K562 (cell line): ENCODE data around the gene CTF1. TPM values are rescaled to one million over a fixed set of nuclear protein-coding genes. Genes with fewer than 3 reads are reported as not detected.

Source experiments
- ATAC-seq: fragments of 200-7000 bp; cut with Tn5 transposase; 3 replicates; pipeline ENCODE4 v1.9.1; 2020; ENCODE audit warnings: moderate library complexity
- BruUV-seq: library from RNA; stranded (reverse); fragments of 400-500 nt; replicated peaks from 2 replicates; lab custom pipeline; 2021; lab: Mats Ljungman, UMichigan
- CTCF ChIA-PET: fragments of 300-600 bp; formaldehyde crosslinking; extraction: SDS; loops from one replicate; lab custom pipeline; 2021; ENCODE audit warnings: low intra/inter-chr PET ratio; lab: Yijun Ruan, JAX
- POLR2A ChIA-PET: fragments of 300-600, 350-650 bp; sonication (Branson Sonifier 250); formaldehyde crosslinking; extraction: SDS; loops from one replicate; lab custom pipeline; 2021; ENCODE audit warnings: antibody characterized with exemption, inconsistent platforms; lab: Yijun Ruan, JAX
- DNase-seq, 4 experiments: peaks; one replicate each; pipeline versions ENCODE4 v3.0.0 to v3.0.0-alpha.2; 2011 to 2018; ENCODE audit warnings: low spot score in 3 of 4, mixed read lengths in 3 of 4; ENCODE audit errors: extremely low read depth in 1 of 4
- FAIRE-seq: peaks from 2 replicates; lab custom pipeline; 2011; peaks lifted over from hg19 to GRCh38; lab: Jason Lieb, UNC
- H2AFZ ChIP-seq: 2 replicates; pipeline ENCODE4 v1.6.0; 2011; ENCODE audit warnings: low read depth, low read length, control low read depth, inconsistent platforms
- H3K27ac ChIP-seq: fragments of 200-600 bp; 3 replicates; pipeline ENCODE4 v1.8.0; 2011; ENCODE audit warnings: low read depth, mild to moderate bottlenecking, control low read depth, inconsistent platforms, low read length, moderate library complexity, mixed read lengths; ENCODE audit errors: extremely low read depth
- H3K27me3 ChIP-seq, 2 experiments: fragments of 300-600 bp in 1 of 2; 2 replicates in 1 of 2; 3 replicates in 1 of 2; pipeline versions ENCODE4 v1.6.0 to v1.8.0; 2011; ENCODE audit warnings: inconsistent platforms in 2 of 2, low read length in 2 of 2, mild to moderate bottlenecking in 1 of 2, mixed read lengths in 1 of 2, moderate library complexity in 1 of 2; ENCODE audit not compliant: control insufficient read depth in 2 of 2, insufficient read depth in 2 of 2
- H3K36me3 ChIP-seq: fragments of 300-600 bp; 3 replicates; pipeline ENCODE4 v1.8.0; 2011; ENCODE audit warnings: mild to moderate bottlenecking, low read length, inconsistent platforms; ENCODE audit not compliant: control insufficient read depth, insufficient read depth
- H3K4me1 ChIP-seq, 2 experiments: fragments of 200-600 bp in 1 of 2; replicated peaks in 1 of 2; 2 replicates in 1 of 2; 3 replicates in 1 of 2; pipeline versions ENCODE4 v1.5.1 to v1.8.0; 2011; ENCODE audit warnings: inconsistent platforms in 2 of 2, low read length in 2 of 2, mild to moderate bottlenecking in 1 of 2, mixed read lengths in 1 of 2, moderate library complexity in 1 of 2; ENCODE audit not compliant: control insufficient read depth in 2 of 2, insufficient read depth in 2 of 2
- H3K4me2 ChIP-seq: 2 replicates; pipeline ENCODE4 v1.6.1; 2011; ENCODE audit warnings: low read length, control low read depth, inconsistent platforms, mixed read lengths; ENCODE audit not compliant: insufficient read depth
- H3K4me3 ChIP-seq: fragments of 200-600 bp; sonication (generic), shearing (Covaris generic); 2 replicates; pipeline ENCODE4 v1.5.1; 2016; ENCODE audit warnings: control low read depth, inconsistent platforms
- H3K79me2 ChIP-seq: fragments of 200-600 bp; 3 replicates; pipeline ENCODE4 v1.8.0; 2011; ENCODE audit warnings: low read length, inconsistent platforms; ENCODE audit not compliant: control insufficient read depth, insufficient read depth
- H3K9ac ChIP-seq, 2 experiments: 2 replicates each; pipeline versions ENCODE4 v1.6.0 to v1.6.1; 2011; ENCODE audit warnings: low read depth in 2 of 2, low read length in 2 of 2, control low read depth in 1 of 2, inconsistent platforms in 1 of 2, mild to moderate bottlenecking in 1 of 2, mixed read lengths in 1 of 2; ENCODE audit not compliant: insufficient read depth in 1 of 2
- H3K9me1 ChIP-seq: one replicate; pipeline ENCODE4 v1.6.0; 2011; ENCODE audit warnings: inconsistent platforms, mild to moderate bottlenecking, low read length, moderate library complexity; ENCODE audit not compliant: control insufficient read depth, insufficient read depth
- H3K9me3 ChIP-seq: replicated peaks from 2 replicates; pipeline ENCODE4 v1.5.1; 2011; ENCODE audit warnings: low read depth, low read length, inconsistent platforms; ENCODE audit not compliant: control insufficient read depth, insufficient read depth
- H4K20me1 ChIP-seq: replicated peaks from 2 replicates; pipeline ENCODE4 v1.6.1; 2011; ENCODE audit warnings: low read length, inconsistent platforms, mixed read lengths; ENCODE audit not compliant: control insufficient read depth, insufficient read depth
- CUX1 ChIP-seq: fragments of 200-800 bp; sonication (Bioruptor generic); IDR thresholded peaks from 2 replicates; pipeline ENCODE4 v1.6.1; 2016; ENCODE audit warnings: missing genetic modification characterization, missing compliant biosample characterization
- KDM2B ChIP-seq: fragments of 250-450 bp; sonication (Bioruptor Pico); IDR thresholded peaks from 2 replicates; pipeline ENCODE4 v1.8.0; 2021; ENCODE audit warnings: mild to moderate bottlenecking, moderate library complexity
- MYNN ChIP-seq, 2 experiments: sonication (generic); formaldehyde crosslinking in 1 of 2; IDR thresholded peaks; 2 replicates each; pipeline versions ENCODE4 v1.5.0 to v1.6.1; 2016 to 2020; ENCODE audit warnings: antibody characterized with exemption in 1 of 2, missing genetic modification reagents in 1 of 2
- PRMT5 ChIP-seq: sonication (generic); formaldehyde crosslinking; IDR thresholded peaks from 2 replicates; pipeline ENCODE4 v1.5.0; 2020; ENCODE audit warnings: missing genetic modification reagents
- REST ChIP-seq, 2 experiments: fragments of 450-650 bp; formaldehyde crosslinking in 1 of 2; IDR thresholded peaks; 2 replicates each; pipeline versions ENCODE4 v1.4.0 to v1.6.1; 2014 to 2020; ENCODE audit warnings: mild to moderate bottlenecking in 2 of 2, borderline replicate concordance in 1 of 2, low read depth in 1 of 2
- SAFB2 ChIP-seq: fragments of 200-400 bp; formaldehyde crosslinking; IDR thresholded peaks from 2 replicates; pipeline ENCODE4 v1.6.1; 2018; ENCODE audit warnings: borderline replicate concordance, low read length, low read depth, moderate library complexity; ENCODE audit not compliant: severe bottlenecking
- ZC3H4 ChIP-seq: sonication (generic); formaldehyde crosslinking; IDR thresholded peaks from 2 replicates; pipeline ENCODE4 v1.9.0; 2021; ENCODE audit warnings: missing genetic modification reagents, borderline replicate concordance
- WGBS: fragments of 100-300 bp; shearing (Covaris generic); methylation state at CpG from one replicate; pipeline ENCODE4 v1.1.6; 2016; ENCODE audit warnings: low coverage, mixed read lengths; ENCODE audit not compliant: insufficient coverage; ENCODE audit errors: missing lambda C conversion rate; 5-methylcytosine and 5-hydroxymethylcytosine counted together
- in situ Hi-C: fragments of 300-500 bp; cut with MboI; formaldehyde crosslinking; loops from 4 replicates; pipeline ENCODE4 v1.15.0; 2018; ENCODE audit warnings: inconsistent platforms, mixed read lengths
- intact Hi-C: fragments of 100-400 bp; cut with micrococcal nuclease; formaldehyde crosslinking; loops from 2 replicates; pipeline ENCODE4 v1.14.2; 2022
- polyA plus RNA-seq, 8 experiments: library from polyadenylated mRNA; depleted of rRNA in 4 of 8; stranded (reverse) in 5 of 8; unstranded in 3 of 8; fragments of >200 nt; fragmentation: Nextera tagmentation in 2 of 8; fragmentation: Illumina TruSeq in 1 of 8; extraction: Ambion mirVana in 2 of 8; extraction: Trizol in 1 of 8; gene quantifications; 2 replicates each; pipeline versions ENCODE4 v1.2.1 to v1.2.3, GENCODE V29; 2011 to 2014; ENCODE audit warnings: inconsistent platforms in 1 of 8, missing spikeins in 1 of 8
- total RNA-seq, 7 experiments: library from RNA; depleted of rRNA in 6 of 7; stranded (reverse); fragments of >200 nt in 6 of 7; fragmentation: Illumina TruSeq in 2 of 7; extraction: Trizol in 2 of 7; gene quantifications; 2 replicates each; pipeline versions ENCODE4 v1.2.1 to v1.2.3, GENCODE V29; 2011 to 2021; ENCODE audit warnings: low replicate concordance in 1 of 7

Gene CTF1
- total and polyA plus RNA-seq, 9 of the 15 experiments (the other 6 are each of a cell fraction or from before 2014, with no cell fraction given) = 0.24 to 2.5 (median 0.44) TPM

GRCh38 chr16:30870904-30871303, 25.5 kb upstream of the CTF1 start:
- peaks cover 16% of the 10 kb centered on the region for H3K79me2 ChIP-seq
- 0 out of 3 replicates have a peak, but pooled peaks cover 9% of the 10 kb centered on the region for H3K36me3 ChIP-seq
- BruUV-seq = no TSS peak
- DNase-seq (no peak), FAIRE-seq (no peak), ATAC-seq (no peak)
- in situ Hi-C loops = no loop called here
- H3K4me1 ChIP-seq = peaks cover 1 to 21% of the 10 kb centered on the region in 2 experiments
- TF ChIP-seq REST (IDR thresholded peaks at IDR 0.05; ENCODE audit: borderline replicate concordance) = no peak
- no peak for TF ChIP-seq REST (CRISPR knock-in tag; IDR thresholded peaks at IDR 0.05; ENCODE audit: low read depth)
- TF ChIP-seq ZC3H4 (CRISPR knock-in tag) = no peak
- TF ChIP-seq CUX1 (CRISPR knock-in tag) = no peak
- no peak for TF ChIP-seq MYNN (IDR thresholded peaks at IDR 0.05)
- TF ChIP-seq MYNN (CRISPR knock-in tag; IDR thresholded peaks at IDR 0.05) = no peak
- no peak for TF ChIP-seq KDM2B
- no peak for TF ChIP-seq PRMT5 (CRISPR knock-in tag)
- no peak for TF ChIP-seq SAFB2
- no peak overlapping the region for H3K4me2 ChIP-seq
- H4K20me1 ChIP-seq = no peaks in the 10 kb centered on the region
- H3K27ac ChIP-seq = no peak overlapping the region
- H3K9me3 ChIP-seq = no peaks in the 10 kb centered on the region
- no peak overlapping the region for H3K4me3 ChIP-seq
- H3K9ac ChIP-seq = no peak overlapping the region
- no peaks in the 10 kb centered on the region for H3K9me1 ChIP-seq
- no peaks in the 10 kb centered on the region for H3K27me3 ChIP-seq
- ChIA-PET CTCF (no interaction called here), POLR2A (interaction anchor here (1.1 to 1.6 kb wide), 2 partner anchors 14 to 16 kb away, joined by 3 to 4 read pairs; no protein-coding TSS in a partner anchor)
- intact Hi-C loops = no loop called here
- 72% methylated on average over 6 of the region's 6 CpGs for whole genome bisulfite sequencing
- H2AFZ ChIP-seq = no peak overlapping the region
